ENCODE measurements around the gene DCC. TPM values are rescaled to one million over a fixed set of nuclear protein-coding genes. Genes with fewer than 3 reads are reported as not detected.

DCC gene
- total and polyA plus RNA-seq, 2 of the 8 experiments (the other 6 are each of a cell fraction or from before 2014, with no cell fraction given), result 0.14 to 1.4 TPM

- TF ChIP-seq CHD7 (IDR thresholded peaks at IDR 0.05; ENCODE audit: insufficient replicate concordance, low read length), result no peak
- TF ChIP-seq TCF12 (IDR thresholded peaks at IDR 0.05; ENCODE audit: low read depth, low read length), result no peak
- TF ChIP-seq YY1 (IDR thresholded peaks at IDR 0.05; ENCODE audit: low read depth, low read length), result no peak
- TF ChIP-seq JUN (IDR thresholded peaks at IDR 0.05; ENCODE audit: low read depth, low read length), result no peak
Measured at GRCh38 chr18:52715991-52716390, 376.0 kb downstream of the DCC start (continued).

Data from H1 (cell line).